HG03565 (cell line): ENCODE data around the gene SLC8A1.

Experiments used
- ATAC-seq: cut with Tn5 transposase; IDR thresholded peaks from one replicate; pipeline ENCODE4 v1.9.1; 2021; ENCODE audit warnings: mild to moderate bottlenecking, moderate library complexity; ENCODE audit not compliant: unreplicated experiment

Gene SLC8A1

DNA sequence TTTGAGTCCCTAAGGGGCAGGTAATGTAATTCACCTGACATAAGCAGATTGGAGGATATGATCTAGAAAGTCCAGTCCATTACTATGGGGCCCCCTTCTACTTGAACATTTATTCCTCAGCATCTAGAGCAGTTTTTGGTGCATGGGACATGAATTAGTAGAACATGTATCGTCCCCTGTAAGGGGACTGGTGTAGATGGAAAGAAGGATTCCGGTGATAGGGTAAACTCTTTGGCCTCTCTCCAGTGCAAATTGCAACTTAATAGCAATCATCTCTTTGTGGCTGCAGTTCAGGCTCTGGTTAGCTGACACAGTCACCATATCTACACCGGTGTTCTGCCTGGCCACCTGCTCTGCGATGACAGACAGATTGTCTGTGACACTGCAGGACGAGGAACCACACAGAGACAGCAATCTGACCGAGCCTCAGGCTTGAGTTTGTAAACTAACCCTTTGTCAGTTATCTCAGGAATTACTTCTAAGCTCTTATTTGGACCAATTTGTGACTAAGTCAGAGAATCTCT, 6.4 kb upstream of the SLC8A1 start:
- no peak for ATAC-seq

DNA sequence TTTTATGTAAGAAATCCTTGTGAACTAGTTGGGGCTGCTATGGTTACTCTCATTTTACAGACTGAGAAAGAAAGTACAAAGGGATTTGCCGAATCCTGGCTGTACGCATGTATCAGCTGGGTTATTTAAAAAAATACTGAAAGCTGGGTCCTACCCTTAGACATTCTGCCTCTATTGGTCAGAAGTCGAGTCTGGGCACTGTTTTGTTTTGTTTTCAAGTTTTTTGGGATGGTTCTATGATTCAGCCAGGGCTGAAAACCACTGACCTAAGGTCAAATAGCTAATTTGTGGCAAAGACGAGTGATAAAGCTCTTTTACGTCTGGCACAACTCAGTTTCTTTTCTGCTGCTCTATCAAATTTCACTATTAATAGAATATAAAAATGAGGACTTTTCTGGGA, 5.9 kb upstream of the SLC8A1 start:
- ATAC-seq: no peak

DNA sequence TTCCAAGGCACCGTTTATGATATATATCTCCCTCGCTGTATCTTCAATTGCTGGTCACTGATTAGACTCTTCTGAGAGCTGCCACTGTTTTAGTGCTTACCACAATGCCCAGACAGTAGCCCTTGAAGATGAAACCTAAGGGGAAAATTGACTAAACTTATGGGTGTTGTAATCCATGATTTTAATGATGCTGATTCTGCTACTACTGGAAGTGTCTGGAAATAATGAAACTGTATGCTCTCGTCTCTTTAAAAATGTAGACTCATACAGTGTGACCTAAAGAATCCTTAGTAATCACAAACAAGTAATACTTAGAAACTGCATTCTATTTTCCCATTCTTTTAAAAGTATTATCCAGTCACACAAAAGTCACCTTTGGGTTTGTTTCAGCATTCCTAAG, 5.5 kb upstream of the SLC8A1 start:
- ATAC-seq: no peak

DNA sequence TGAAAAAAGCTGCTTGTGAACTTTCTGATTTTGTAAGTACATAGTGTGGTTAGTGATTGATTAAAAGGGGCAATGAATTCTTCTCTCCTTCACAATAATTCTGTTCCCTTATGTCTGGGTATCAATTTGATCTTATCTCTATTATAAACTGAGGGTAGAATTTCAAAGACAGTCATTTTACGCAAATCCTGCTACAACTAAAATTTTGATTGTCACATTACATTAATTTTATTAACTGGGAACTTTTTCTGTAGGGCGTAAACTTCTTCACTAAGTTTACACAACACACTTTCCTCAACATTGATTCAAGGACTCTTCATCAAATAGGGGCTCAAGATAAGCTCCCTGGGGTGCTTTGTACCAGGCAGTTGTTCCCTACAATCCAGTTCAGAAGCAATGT, 5.0 kb upstream of the SLC8A1 start:
- no peak for ATAC-seq

DNA sequence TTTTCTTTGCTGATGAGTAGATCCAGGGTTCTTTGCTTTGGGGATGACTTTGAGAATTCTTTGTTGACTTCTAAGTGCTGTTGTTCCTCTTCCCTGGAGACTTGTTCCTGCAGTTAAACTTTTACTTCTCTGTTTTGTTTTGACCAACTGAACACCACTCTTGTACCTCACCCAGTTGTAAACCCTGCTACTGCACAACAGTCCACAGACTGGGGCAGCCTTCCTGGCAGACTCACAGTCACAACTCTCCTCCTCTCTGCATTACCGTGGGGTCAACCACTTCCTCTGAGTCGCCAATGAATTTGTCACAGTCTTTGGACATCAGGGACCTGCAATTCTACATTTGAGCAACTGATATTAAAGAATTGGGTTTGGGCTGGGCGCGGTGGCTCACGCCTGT, 3.8 kb upstream of the SLC8A1 start:
- ATAC-seq: no peak

DNA sequence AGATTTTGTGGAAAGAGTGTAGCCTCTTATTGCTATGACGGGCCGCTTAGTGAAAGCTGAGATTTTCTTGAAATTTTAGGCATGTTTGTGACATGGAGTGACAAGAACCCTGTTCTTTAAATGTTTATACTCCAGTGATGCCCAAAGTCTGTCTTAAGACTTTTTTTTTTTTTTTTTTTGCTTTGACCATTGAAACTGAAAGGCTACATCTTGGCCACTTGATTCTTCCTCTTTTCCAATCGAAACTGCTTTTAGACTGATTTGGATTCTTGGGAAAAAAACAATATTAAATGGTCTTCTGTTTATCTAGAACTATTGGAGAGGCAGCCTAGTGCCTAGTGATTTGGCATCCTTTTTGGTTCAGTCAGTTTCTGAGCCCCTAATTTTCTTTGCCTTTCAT, 2.4 kb upstream of the SLC8A1 start:
- ATAC-seq: no peak

DNA sequence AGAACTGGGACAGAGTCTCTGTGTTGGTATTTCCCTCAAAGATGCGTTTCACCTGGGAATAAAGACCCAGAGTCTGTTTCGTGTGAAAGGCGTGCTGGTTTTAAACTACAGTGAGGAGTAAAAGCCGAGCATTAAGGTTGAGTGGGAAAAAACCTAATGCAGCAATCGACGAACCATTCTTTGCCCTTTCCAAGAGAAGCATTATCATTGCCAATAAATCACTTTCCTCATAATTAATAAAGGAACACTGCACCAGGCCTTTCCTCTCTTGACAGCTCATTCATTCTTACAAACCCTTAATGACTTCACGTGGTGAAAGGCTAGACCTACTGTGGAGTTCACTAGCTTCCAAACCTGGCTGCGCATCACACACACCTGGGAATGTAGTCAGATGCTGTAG, 896 bp upstream of the SLC8A1 start:
- ATAC-seq: no peak

DNA sequence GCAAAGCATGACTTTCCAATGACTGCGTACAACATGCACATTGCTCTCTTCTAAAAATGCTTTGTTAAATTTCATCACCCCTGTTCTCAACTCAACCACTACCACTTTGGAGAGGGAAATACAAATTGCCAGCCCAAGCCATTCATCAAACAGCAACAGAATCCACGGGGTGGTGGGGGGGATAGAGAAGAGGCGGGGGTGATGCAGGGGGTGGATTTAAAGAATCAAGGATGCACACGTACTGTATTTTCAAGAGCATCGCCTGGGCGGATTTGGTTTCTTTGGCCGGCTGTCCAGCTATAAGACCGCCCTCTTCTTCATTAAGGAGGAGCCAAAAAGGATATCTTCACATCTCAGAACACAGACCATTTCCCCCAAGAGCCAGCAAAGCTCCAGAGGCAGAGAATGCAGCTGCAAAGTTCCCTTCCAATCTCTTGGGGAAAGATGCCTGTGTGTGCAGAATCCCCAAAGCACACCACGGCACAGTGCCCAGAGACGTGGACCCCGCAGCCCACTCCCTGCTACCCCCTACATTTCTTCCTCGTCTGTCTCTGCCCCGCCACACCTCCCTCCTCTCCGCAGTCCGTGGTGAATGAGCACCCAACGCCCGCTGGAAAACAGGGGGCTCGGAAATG, 977 bp downstream of the SLC8A1 start:
- no peak for ATAC-seq

DNA sequence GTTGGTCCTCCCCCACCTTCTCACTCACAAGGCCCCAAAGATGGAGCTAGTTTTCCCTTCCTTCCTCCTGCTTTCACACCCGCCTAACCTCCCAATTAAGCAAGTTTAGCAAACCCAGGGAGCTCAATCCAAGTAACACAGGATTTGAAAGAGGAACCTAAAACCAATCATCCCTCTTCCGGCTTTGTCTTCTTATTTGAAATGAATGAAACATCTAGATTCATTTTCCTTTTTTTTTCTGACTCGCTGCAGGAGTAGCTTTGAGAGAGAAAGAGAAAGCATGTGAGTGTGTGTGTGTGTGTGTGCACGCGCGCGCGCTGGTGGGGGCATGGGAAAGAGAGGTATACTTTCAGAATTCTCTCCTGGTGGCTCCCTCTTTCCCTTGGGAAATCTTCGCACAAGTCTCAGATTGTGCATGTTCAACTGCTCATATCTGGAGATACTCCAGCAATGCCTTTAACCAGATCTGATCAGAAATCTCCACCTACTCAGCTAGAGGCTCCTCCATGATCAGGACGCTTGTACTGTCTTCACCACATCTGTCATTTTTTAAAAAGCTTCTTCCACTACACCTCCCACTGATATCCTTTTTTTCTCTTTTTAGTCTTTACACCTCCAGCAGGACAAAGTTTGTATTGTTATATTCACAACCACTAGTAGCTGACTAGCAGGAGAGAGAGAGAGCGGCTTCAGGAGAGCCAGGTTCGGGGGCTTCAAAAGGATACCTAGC, 1.7 kb downstream of the SLC8A1 start:
- ATAC-seq: no peak

DNA sequence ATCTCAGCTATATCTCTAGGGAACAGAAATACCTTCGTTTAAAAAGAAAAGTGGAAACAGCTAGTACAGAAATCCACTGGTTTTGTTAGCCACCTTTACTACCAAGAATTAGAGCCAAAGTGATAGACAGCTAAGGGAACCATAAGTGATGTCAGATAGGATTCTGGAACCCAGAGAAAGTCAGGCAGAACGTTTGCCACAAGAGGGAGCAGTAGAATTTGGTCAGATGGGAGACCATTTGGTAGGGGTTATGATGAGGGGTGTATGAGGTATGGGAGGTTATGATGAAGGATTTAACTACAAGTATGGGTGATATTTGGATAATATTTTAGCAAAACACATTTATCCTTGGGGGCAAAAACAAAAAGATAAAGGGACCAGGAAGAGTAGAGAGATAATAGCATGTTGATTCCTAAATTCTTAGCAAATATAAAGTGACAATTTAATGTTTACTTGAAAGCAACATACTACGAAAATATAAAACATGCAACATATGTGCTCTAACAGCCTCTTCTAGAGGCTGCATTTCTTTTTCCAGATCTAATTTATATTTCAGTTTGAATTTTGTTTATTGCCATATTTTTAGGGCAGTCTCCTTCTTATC, 3.3 kb downstream of the SLC8A1 start:
- no peak for ATAC-seq

DNA sequence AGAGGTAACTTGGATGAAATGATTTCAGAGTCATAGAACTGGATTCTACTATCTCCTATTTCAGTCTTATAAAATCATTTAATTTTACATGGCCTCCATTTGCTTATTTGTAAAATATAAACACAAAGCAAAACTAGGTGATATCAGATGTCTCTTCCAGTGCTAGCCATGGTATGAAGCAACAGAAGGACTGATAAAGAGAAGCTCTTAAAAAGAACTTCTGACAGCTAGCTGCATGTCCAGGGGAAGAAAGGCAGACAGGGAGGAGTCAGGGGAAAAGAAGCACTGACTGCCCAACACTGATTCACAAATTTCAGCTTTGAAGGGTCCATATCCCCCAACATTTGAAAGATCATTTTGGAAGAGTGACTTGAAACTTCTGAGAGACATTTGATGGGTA, 6.4 kb downstream of the SLC8A1 start:
- no peak for ATAC-seq

DNA sequence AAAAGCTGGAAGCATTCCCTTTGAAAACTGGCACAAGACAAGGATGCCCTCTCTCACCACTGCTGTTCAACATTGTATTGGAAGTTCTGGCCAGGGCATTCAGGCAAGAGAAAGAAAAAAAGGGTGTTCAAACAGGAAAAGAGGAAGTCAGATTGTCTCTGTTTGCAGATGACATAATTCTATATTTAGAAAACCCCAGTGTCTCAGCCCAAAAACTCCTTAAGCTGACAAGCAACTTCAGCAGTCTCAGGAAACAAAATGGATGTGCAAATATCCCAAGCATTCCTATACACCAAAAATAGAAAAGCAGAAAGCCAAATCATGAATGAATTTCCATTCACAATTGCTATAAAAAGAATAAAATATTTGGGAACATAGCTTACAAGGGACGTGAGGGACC, 11.1 kb downstream of the SLC8A1 start:
- no peak for ATAC-seq

DNA sequence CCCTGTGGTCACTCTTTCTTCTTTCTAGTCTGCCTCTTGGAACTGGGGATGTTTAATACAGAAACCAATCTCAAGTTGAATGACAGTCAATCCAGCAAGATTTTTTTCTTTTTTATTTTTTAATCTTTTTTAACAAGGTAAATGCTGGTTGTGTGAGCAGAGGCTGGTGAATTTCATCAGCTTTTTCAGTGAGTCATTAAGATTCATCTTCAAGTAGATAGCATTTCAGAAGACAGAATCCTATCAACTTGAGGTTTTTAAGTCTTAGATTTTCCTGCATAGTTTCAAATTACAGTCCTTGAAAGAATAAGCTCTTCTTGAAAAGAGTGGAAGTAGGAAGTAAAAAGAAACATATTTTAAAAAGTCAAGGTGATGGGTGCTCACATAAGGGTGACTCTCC, 12.4 kb downstream of the SLC8A1 start:
- no peak for ATAC-seq

DNA sequence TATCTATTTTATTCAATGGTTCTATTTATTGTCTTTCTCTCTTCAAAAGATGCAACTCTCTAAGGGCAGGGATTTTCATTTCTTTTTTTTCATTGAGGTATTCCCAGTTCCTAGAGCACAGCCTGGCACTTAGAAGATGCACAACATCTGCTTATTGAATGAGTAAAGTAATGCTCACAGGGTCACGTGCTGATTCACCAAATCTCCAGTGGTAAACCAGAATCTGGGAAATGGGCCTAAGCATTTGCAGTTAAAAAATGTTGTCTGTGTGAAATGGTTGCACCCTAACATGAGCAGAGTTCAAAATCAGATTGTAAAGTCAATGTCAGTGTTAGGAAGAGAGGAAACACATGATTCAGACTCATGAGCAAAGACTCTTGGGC, 15.8 kb downstream of the SLC8A1 start:
- ATAC-seq: no peak

DNA sequence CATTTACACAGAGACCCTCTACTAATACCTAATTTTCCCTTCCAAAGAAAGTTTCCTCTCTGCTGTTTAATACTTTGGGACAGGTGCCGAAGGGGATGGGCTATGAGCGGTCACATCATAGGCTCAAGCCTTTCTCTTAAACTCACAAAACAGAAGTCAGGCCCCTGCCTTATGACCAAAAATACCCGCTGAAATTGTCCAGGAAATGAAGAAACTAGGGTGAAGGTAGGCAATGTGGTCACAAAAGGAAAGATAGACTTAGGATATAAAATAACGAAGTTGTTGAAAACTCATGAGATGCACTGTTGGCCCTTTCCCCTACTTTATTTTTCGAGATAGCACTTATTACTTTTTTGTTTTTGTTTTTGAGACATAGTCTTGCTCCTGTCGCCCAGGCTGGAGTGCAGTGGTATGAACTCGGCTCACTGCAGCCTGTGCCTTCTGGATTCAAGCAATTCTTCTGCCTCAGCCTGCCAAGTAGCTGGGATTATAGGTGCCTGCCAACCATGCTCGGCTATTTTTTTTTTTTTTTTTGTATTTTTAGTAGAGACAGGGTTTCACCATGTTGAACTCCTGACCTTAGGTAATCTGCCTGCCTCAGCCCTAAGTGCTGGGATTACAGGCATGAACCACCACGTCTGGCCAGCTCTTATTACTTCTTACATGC, 16.3 kb downstream of the SLC8A1 start:
- ATAC-seq: no peak

DNA sequence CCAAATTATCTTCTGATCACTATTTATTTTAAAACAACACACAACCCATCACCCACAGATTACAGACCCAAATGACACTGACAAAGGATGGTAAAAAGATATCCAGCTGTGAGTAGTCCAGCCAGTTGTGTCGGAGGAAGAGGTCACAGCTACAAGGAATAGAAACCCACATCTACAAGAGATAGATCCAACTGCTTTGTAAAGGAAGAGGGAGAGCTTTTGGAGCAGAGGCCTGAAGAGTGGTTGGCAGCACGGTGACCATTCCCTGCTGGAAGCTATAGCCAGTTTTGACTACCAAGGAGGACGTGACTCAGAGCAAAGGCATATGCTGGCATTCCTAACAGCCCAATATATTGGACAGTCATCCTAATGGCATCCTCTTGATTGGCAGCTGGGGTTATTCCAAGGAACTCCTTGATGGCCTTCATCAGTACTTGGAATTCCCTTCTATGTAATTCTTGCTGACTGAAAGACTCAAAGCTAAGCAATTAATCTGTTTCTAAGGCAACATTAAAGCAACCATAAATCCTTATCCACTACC, 17.1 kb downstream of the SLC8A1 start:
- ATAC-seq: no peak

DNA sequence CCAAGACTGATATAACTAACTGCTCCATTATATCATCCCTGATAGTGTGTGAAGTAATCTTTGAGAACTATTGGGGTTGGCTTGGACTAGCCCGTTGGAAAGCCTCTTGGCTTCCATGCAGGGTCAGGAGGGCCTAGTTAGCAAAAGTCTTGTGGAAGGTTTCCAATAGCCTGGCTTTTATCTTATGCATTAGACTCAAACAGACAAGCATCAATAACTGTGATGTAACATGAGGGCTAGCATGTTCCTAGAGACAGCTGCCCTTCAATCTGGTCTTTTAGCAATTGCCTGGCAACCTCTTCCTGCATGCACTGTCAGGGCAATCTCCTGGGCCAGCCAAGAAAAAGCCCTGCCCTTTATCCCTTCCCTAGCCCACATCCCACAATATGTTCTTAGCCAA, 18.2 kb downstream of the SLC8A1 start:
- ATAC-seq: no peak

DNA sequence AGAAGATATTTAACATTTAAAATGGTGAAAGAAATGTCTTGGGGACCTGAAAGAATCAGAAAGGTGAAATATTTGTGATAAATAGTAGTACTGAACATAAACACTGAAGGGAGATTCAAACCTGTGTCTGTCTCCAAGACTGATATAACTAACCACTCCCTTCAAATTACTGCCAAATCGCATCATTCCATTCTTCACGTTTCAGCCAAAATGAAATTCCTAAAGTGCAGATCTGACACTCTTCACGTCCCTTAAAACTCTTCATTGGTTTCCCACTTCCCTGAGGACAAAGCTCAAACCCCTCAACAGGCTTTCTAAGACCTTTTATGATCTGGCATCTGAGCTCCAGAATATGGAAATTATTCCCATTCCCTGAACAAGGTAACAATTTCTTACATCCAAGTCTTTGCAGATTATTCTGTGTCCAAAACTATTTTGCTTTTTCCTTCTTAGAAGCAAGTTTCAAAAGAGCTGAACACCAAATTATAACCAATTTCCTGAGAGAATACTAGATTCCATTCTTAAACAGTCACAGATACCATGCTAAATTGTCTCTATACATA, 18.9 kb downstream of the SLC8A1 start:
- no peak for ATAC-seq

DNA sequence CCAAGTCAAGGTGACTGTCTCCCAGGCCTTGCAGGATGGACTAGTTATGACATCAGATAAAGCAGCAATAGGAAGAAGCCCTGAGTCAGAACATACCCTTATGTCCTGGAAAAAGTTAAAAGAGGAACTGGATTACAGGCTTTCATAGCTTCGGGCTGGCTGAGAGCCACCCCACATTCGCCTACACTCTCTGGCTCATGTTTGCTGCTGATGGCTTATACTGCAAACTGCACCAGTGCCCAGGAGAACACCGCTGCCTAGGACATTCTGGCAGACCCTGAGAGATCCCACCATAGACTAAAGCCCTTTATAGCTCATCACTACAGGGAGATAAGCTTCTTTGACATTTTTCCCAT, 20.3 kb downstream of the SLC8A1 start:
- ATAC-seq: no peak

DNA sequence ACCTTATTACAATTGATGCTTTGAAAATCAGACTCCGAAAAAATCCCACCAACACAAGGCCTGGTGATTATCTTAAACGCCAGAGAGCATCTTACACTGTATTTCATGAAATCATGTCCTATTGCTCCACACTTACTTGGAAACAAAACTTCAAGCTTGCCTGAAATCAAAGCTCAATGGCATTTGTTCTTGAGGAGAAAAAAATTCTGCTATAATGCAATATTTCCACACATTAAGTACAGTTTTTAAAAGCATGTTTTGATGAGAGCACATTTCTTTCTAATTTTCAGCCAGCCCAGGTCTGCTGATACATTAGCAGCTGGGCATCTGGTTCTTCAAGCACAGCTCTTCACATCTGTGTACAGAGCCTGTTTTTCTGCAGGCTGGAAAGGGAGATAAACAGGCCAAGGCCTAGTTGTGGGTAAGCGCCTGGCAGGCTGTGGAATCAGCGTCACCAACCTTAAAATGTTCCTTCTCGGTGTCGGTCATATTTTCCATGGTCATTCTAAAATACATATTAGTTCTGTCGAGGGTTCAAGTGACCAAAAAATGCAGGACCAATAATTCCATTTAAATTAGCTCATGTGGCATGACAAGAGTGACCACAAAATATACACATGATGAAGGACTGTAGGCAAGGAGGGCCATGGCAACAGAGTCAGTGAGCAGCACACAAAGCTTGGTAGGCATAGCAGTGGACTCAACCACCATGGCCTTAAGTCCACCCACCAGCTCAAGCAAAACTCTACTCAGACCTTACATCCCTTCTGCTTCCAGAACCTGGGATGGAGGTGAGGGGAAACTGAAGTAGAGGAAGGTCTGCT, 20.9 kb downstream of the SLC8A1 start:
- no peak for ATAC-seq
